Activated CD4-positive, alpha-beta T cell treated with anti-CD3 and anti-CD28 coated beads for 4 hours (primary cell): ENCODE data around the gene TFF2.

Source experiments
- DNase-seq, 2 donors: peaks; one replicate each; pipeline ENCODE4 v3.0.0-alpha.2; 2020

The TFF2 gene

GRCh38 chr21:42317826-42318746 lies 32.7 kb downstream of the TFF2 start:
- no peak for DNase-seq

GRCh38 chr21:42317341-42317741 lies 33.5 kb downstream of the TFF2 start:
- no peak for DNase-seq

GRCh38 chr21:42316891-42317290 lies 33.9 kb downstream of the TFF2 start:
- DNase-seq = no peak

- no peak for DNase-seq
Measured at GRCh38 chr21:42315296-42315891, 35.4 kb downstream of the TFF2 start, which contains the start of gene TFF3. TSS of gene TFF3 (minus strand) at chr21:42315409. CDS start at chr21:42315374, 35 bp downstream.

GRCh38 chr21:42314616-42315295 lies 36.0 kb downstream of the TFF2 start:
- DNase-seq = no peak

GRCh38 chr21:42313501-42313969 lies 37.3 kb downstream of the TFF2 start:
- no peak for DNase-seq

- DNase-seq = no peak
Measured at GRCh38 chr21:42312626-42313104, 38.1 kb downstream of the TFF2 start.

GRCh38 chr21:42311816-42312625 lies 38.8 kb downstream of the TFF2 start:
- DNase-seq = no peak

GRCh38 chr21:42311160-42311559 lies 39.6 kb downstream of the TFF2 start:
- no peak for DNase-seq

- DNase-seq = no peak
Measured at GRCh38 chr21:42310411-42311001, 40.3 kb downstream of the TFF2 start.

GRCh38 chr21:42309753-42310213 lies 41.0 kb downstream of the TFF2 start:
- DNase-seq = peak; percentile 49 to 71

GRCh38 chr21:42308914-42309752 lies 41.7 kb downstream of the TFF2 start:
- no peak for DNase-seq

GRCh38 chr21:42308161-42308913 lies 42.5 kb downstream of the TFF2 start:
- DNase-seq = no peak

GRCh38 chr21:42307106-42307505 lies 43.7 kb downstream of the TFF2 start:
- no peak for DNase-seq

GRCh38 chr21:42306366-42307035 lies 44.3 kb downstream of the TFF2 start:
- no peak for DNase-seq

GRCh38 chr21:42305707-42306147 lies 45.1 kb downstream of the TFF2 start:
- no peak for DNase-seq

GRCh38 chr21:42304556-42305454 lies 46.0 kb downstream of the TFF2 start:
- no peak for DNase-seq

- DNase-seq = no peak
Measured at GRCh38 chr21:42303443-42303842, 47.4 kb downstream of the TFF2 start.
